GM18505 (cell line): ENCODE measurements around the gene LSM11.
A peak's percentile ranks its signal among the peaks of the same experiment; 100 is the strongest.
"Not testable (repeated sequence)": the region's sequence is repeated elsewhere in the genome, so short reads cannot be mapped to it uniquely, and the experiment has no call there.

Experiments
- ATAC-seq: cut with Tn5 transposase; IDR thresholded peaks from one replicate; pipeline ENCODE4 v1.9.1; 2021; ENCODE audit not compliant: unreplicated experiment
- POLR2A ChIP-seq: IDR thresholded peaks from 4 replicates; pipeline ENCODE4 v1.6.1; 2011; ENCODE audit warnings: borderline replicate concordance; ENCODE audit not compliant: insufficient read depth, insufficient read length; ENCODE audit errors: extremely low read depth

LSM11 gene

DNA sequence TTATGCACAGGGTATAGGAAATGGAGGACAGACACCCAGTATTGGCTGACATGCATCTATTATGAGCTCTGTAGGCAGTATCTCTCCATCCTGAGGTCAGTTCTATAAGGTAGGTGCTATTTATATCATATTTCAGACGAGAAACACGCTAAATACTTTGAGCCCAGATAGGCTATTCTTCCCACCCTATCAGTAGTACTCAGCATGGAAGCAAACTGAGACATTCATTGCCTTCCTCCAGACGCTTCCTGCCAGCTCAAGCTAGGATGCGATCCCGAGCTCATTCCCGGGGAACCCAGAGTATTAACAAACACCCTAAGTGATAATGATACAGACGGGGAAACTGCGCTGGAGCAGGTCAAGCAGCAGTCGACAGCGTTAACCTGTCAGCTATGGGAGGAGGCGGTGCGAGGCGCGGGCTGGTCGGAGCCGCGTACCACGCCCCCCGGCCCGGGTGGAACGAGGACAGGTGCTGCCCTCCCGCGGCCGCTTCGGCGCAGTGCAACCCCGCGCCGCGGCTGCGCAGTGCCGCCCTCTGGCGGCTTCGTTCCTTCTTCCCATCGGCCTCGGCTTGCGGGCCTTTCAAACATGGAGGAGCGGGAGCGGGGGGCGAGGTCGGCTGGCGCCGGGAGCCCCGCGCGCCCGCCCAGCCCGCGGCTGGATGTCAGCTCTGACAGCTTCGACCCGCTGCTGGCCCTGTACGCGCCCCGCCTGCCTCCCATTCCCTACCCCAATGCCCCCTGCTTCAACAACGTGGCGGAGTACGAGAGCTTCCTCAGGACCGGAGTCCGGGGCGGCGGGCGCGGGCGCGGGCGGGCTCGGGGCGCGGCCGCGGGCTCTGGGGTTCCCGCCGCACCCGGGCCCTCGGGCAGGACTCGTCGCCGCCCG is at the start of gene LSM11:
Gene LSM11, plus strand, starts transcription at position 550 of the 888 bp plus-strand sequence. Its CDS starts 39 bp downstream, at position 589.
- TF ChIP-seq POLR2A, result no peak
- ATAC-seq, result peak; percentile 95

DNA sequence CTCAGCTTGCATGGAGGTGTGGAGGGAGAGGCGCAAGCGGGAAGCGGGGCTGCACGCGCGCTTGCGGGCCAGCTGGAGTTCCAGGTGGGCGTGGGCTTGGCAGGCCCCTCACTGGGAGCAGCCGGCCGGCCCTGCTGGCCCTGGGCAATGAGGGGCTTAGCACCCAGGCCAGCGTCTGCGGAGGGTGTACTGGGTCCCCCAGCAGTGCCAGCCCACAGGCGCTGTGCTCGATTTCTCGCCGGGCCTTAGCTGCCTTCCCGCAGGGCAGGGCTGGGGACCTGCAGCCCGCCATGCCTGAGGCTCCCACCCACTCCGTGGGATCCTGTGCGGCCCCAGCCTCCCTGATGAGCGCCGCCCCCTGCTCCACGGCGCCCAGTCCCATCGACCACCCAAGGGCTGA is 49.7 kb upstream of the LSM11 start:
- ATAC-seq, result not testable (repeated sequence)

DNA sequence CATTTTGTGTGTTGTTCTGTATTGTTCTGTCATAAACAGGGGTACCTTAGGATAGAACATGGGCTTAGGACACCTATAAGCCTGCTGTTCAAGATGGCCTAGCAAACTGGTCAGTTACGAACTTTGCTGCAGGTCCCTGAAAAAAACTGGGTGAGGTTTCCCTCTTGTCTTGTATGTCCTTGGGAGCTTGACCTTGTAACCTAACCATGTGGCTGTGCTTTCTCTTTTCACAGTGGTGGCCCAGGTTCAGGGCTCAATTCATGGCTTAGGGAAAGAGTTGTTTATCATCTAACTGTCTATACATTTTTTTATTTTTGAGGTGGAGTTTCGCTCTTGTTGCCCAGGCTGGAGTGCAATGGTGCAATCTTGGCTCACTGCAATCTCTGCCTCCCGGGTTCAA is 47.4 kb upstream of the LSM11 start:
- ATAC-seq, result not testable (repeated sequence)

DNA sequence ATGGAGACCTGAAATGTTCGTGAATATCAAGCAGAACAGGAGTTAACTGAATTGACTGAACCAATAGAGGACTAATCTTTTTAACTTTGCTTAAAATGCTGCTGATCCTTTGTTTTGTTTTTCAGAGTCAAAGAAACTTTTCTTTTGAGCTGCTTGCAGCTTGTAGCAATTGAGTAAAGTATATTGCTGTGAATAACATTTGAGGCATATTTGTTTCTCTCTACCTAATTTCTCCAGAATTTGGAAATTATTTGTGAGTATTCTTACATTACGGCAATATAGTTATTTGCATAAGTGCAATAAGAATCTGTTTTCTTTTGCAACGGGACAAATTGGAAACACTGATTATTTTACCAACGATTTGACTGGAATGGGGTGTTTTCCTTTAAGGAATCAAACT is 44.8 kb upstream of the LSM11 start:
- not testable (repeated sequence) for ATAC-seq

DNA sequence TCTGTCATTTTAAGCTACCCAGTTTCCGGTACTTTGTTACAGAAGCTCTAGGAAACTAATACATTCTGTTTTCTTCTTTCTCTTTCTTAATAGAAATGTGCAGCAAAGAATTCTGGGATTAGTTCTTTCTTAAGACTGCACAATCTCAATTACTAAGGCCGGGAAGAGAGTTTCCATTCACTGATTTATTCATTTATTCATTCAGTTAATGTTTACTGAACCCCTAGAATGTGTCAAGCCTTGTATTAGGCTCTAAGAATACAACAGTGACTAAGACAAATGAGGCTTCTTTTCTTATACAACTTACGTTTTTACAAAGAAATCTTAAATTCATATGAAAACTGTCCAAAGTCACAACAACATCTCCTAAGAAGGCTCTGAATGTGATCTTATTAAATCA is 39.8 kb upstream of the LSM11 start:
- no peak for ATAC-seq
- no peak for TF ChIP-seq POLR2A

DNA sequence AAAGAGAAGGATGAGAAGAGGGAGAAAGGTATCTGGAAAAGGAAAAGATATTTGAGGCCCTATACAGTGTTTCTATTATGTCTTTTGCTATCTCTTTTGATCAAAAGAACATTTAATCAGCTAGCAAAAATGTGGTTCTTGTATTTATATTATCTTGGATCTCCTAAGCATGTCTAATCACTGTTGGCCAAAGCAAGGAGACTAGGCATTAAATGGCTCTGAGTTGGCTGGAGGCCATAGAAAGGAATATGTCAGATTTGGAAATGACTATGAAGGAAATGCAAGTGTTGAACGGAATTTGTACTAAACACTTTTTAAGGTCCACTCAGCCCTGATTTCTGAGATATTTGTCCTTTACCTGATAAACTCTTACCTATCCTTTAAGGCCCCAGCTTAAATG is 34.6 kb upstream of the LSM11 start:
- no peak for TF ChIP-seq POLR2A
- no peak for ATAC-seq

DNA sequence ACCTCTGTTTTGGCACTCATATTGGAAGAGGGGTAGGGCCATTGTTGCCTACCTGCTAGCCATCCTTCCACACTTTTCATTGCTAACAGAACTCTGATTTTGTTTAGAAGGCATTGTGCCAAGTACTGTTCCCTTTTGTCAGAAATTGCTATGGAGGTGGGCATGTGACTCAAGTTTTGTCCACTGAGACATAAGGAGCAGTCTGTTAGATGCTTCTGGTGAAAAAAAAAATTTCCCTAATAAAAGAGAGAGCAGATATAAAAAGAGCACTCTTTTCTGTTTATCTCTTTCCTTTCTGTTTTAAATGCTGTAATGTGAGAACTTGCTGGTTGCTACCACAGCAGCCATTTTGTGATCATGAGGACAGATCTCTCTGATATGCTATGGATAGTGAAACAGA is 34.2 kb upstream of the LSM11 start:
- no peak for ATAC-seq
- TF ChIP-seq POLR2A, result no peak

DNA sequence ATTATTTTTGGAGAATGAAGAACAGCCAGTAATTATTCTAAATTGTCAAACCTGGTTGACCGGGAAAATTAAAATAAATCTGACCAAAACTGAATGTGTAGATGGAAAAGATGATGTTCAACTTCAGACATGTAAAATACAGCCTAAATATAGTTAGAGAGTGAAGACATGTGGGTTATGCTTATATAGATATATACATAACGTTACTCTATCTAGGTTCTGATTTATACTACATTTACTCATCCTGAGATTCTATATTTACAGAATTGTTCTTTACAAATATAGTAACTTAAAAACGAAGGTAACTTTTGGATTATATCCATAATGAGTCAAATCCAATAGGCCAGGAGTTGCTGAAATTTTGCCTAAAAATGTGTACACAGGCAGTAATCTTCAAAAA is 33.1 kb upstream of the LSM11 start:
- TF ChIP-seq POLR2A, result no peak
- no peak for ATAC-seq

DNA sequence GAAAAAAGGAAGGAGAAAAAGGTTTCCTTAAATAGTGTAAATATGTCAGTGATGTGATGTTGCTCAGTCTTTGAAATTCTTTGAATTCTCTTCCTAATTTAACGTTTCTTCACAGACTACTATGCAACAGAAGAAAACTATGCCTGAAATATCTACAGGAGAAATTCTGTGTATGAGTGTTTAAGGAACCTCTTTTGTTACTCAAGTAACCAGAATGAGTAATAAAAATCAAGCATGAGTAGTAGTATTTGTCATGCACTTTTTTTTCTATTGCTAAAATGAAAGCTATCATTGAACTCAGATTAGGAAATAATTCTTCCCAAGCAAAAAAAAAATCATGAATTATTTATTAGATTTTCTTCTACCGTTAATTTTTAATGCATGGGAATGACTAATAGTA is 32.6 kb upstream of the LSM11 start:
- no peak for TF ChIP-seq POLR2A
- ATAC-seq, result no peak

DNA sequence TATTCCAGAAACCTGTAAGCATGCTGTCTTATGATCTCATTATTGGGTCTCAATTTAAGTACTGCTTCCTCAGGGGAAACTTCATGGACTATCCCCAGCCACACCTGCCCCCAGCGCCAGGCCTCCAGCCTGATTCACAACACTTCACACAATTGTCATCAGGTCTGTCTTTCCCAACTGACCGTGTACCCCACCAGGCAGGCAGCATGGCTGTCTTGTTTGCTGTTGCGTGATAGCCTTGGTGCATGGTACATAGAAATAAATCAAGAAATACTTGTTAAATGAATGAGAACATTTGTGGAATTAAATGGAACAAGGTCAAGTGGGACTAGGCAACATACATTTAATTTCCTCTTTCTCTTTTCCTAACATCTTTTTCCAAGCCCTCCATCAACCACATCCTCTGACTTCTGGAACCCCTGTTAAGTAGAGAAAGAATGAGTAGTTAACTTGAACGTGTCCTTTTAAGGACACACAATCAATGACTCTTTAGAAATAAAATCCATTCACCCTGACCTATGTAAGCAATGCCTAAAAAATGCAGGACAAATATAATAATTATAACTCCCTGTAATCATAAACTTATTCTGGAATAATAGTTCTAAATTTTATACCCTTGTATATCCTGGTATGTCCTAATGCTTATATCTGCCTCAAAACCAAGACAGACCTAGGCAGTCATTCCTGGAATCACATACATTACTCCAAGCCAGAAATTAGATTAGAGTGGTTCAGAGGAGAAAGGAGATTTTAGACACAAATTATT is 29.5 kb upstream of the LSM11 start:
- TF ChIP-seq POLR2A, result no peak
- no peak for ATAC-seq

DNA sequence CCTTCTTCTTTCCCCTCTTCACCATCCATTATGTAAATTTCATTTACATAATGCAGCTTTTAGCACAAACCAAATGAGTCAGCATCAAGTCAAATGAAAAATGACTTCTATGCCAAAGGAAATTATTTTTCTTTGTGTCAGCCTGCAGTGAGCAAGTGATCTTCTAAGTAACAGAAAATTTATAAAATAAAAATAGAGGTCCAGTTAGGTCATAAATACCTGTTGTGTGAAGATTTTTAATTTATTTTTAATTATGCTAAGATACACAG is 29.0 kb upstream of the LSM11 start:
- TF ChIP-seq POLR2A, result no peak
- no peak for ATAC-seq

DNA sequence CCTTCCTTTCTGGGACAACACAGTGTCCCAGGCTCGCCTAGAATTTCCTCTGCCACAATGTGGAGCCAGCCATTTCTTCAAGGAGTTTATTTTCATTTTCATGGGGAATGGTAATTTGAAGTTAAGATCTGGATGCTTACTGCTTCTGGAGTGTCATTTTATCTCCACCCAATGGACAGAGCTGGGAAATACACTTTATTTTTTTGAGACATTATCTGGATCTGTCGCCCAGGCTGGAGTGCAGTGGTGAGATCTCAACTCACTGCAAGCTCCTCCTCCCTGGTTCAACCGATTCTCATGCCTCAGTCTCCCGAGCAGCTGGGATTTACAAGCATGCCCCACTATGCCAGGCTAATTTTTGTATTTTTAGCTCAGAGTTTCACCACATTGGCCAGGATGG is 25.0 kb upstream of the LSM11 start:
- no peak for TF ChIP-seq POLR2A
- no peak for ATAC-seq

DNA sequence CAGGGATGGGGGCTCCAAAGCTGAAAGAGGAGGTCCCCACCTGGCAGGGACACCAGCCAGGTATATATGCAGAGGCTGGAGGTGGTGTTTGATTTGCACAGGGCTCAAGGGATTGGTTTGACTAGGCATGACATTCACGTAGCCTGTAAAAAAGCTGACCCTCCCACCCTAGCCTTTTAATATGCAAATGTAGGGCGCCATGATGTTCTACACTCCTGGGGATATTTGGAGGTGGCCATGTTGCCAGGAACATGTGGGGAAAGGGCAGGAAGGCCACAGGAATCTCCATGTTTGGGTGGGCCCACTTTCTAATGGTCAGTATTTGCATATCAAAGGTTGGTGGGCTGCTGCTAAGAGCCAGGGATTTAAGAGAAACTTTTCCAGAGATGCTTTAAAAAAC is 24.3 kb upstream of the LSM11 start:
- no peak for ATAC-seq
- no peak for TF ChIP-seq POLR2A

DNA sequence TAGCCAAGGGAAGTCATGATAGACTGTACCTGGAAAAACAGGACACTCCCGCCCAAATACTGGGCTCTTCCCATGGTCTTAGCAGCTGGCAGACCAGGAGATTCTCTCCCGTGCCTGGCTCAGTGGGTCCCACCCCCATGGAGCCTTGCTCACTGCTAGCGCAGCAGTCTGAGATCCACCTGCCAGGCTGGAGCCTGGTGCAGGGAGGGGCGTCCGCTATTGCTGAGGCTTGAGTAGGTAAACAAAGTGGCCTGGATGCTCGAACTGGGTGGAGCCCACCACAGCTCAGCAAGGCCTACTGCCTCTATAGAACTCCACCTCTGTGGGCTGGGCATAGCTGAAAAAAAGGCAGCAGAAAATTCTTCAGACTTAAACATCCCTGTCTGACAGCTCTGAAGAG is 22.4 kb upstream of the LSM11 start:
- TF ChIP-seq POLR2A, result no peak
- ATAC-seq, result no peak

DNA sequence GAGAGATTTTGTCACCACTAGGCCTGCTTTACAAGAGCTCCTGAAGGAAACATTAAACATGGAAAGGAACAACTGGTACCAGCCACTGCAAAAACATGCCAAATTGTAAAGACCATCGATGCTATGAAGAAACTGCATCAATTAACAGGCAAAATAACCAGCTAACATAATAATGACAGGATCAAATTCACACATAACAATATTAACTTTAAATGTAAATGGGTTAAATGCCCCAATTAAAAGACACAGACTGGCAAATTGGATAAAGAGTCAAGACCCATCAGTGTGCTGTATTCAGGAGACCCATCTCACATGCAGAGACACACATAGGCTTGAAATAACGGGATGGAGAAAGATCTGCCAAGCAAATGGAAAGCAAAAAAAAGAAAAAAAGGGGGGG is 20.6 kb upstream of the LSM11 start:
- ATAC-seq, result not testable (repeated sequence)

DNA sequence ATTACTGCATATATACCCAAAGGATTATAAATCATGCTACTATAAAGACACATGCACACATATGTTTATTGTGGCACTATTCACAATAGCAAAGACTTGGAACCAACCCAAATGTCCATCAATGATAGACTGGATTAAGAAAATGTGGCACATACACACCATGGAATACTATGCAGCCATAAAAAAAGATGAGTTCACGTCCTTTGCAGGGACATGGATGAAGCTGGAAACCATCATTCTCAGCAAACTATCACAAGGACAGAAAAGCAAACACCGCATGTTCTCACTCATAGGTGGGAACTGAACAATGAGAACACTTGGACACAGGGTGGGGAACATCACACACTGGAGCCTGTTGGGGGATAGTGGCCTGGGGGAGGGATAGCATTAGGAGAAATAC is 16.9 kb upstream of the LSM11 start:
- not testable (repeated sequence) for ATAC-seq

DNA sequence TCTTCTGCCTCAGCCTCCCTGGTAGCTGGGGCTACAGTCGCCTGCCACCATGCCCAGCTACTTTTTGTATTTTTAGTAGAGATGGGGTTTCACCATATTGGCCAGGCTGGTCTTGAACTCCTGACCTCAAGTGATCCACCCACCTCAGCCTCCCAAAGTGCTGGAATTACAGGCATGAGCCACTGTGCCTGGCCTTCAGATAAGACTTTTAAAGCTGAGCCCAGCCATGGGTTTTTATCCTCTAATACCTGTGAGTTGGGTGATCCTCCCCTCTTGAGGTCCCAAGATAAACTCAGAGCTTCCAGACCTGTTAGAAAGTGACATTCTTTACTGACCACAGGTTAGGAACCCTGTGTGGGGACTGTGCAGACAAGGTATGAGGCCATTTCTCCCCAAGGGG is 15.7 kb upstream of the LSM11 start:
- ATAC-seq, result not testable (repeated sequence)
